Measurements from ENCODE around the gene ASTN2.

ASTN2 gene

DNA sequence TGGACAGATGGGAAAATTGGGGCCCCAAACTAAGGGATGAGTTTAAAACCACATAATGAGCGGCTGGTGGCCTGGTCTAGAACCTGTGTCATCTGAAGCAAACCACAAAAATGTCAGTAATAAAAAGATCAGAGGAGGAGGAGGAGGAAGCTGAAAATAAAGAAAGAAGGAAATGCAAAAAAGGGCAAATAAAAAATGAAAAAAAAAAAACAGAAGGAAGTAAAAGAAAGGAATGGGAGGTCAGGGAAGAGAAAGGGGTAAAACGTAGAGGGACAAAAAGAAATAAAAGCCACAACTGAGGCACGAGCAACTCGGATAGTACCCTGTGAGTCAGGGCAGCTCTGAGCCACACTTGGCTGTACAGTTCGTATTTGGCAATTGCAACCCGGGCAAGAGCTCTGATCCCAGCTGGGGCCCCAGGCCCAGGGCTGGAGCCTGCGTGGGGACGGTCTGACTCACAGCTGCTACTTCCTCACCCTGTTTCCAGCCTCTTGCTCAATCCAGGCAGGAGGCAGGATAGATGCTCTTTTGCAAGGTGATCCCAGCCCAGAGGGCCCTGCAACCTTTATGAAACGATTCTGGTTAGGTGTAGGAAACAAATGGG lies 865.7 kb downstream of the ASTN2 start:
- no peak overlapping the region for H3K4me3 ChIP-seq (ENCODE audit: low read depth, low read length)
- TF ChIP-seq, protein P1, sequence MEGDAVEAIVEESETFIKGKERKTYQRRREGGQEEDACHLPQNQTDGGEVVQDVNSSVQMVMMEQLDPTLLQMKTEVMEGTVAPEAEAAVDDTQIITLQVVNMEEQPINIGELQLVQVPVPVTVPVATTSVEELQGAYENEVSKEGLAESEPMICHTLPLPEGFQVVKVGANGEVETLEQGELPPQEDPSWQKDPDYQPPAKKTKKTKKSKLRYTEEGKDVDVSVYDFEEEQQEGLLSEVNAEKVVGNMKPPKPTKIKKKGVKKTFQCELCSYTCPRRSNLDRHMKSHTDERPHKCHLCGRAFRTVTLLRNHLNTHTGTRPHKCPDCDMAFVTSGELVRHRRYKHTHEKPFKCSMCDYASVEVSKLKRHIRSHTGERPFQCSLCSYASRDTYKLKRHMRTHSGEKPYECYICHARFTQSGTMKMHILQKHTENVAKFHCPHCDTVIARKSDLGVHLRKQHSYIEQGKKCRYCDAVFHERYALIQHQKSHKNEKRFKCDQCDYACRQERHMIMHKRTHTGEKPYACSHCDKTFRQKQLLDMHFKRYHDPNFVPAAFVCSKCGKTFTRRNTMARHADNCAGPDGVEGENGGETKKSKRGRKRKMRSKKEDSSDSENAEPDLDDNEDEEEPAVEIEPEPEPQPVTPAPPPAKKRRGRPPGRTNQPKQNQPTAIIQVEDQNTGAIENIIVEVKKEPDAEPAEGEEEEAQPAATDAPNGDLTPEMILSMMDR (IDR thresholded peaks at IDR 0.05; ENCODE audit: low read depth, low read length), result no peak

DNA sequence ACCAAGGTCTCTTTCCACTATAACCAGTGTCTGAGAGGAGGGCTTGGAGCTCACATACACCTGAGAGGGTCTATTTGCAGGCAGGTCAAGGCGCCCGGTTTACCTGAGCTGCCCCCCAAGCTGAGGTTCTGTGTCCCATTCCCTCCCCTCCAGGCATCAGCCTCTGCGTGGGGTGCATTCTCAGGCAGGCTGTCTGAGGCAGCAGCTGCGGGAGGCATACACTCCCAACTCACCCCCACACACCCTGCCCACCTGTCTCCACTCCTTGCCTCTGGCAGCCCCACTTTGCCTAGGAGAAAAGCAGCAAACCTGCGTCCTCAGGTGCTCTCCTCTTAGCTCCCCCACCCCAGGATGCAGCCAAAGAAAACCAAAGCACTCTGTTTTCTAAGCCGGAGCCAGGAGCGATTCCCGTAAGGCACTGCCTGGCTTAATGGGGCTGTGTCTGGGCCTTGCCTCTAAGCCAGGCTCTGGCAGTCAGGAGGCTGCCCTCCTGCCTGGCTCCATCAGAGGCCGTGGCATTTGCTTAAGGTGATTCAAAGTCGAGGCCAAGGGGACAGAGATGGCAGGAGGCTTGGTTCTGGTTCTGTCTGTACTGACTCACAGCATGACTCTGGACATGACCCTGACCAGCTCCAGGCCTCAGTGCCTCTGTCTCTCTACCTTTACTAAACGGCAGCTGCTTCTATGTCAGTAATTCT lies 867.0 kb downstream of the ASTN2 start:
- TF ChIP-seq, protein P1 (IDR thresholded peaks at IDR 0.05; ENCODE audit: low read depth, low read length), result no peak
- H3K4me3 ChIP-seq (ENCODE audit: low read depth, low read length), result no peak overlapping the region

DNA sequence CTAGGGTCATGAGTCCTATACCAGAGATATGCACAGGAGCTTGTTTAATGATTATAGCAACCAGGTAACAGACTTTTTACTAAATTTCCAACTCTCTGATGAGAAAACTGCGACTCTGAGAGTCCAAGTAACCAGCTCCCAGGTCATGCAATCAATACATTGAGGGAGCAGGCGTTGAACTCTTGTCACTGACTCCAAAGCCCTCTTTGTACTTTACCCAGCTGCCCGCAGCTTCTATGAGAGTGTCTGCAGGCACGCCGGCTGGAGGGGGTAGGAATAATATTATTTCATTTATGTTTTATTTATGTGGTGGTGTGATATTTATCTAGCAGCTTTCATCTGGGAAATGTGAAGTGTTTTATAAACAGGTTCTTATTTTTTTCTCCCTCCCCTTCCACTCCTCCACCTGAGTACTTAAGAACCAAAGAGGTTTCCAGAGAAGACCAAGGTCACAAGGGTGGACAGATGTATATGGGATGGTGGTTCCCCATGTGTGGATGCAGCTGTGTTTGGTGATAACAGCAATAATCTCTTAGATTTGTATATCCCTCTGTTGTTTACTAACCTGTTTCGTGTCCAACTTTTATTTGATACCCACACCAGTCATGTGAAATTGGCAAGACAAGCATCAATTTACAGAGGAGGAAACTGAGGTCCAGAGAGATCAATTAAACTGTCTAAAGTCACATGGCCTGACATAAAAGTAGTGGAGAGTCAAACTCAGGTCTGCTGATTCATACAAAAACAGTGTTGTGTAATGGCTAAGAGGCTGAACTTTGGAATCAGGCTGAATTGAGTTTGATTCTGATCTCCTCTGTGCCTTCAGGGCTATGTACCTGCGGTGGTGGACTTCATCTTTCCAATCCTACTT lies 867.9 kb downstream of the ASTN2 start:
- H3K4me3 ChIP-seq (ENCODE audit: low read depth, low read length), result no peak overlapping the region
- TF ChIP-seq, protein P1 (IDR thresholded peaks at IDR 0.05; ENCODE audit: low read depth, low read length), result no peak

DNA sequence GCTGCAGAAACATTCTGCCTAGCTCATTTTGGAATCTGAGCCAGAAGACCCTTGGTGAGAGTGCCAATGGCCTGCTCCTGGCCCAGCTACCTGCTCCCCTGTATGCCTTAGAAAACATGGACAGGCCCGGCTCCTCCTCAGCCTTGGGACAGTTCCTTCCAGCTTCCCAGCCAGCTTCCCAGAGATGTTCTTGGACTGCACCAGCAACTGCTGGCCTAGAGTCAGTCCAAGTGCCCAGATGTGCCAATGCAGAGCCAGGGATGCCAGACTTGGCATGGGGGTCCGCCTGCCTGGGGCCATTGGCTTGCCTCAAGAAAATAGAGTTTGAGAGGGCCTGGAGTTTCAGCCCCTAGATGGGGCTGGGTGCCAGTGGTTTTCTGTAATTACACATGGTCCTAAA lies 870.0 kb downstream of the ASTN2 start:
- H3K4me3 ChIP-seq (ENCODE audit: low read depth, low read length), result no peak overlapping the region

DNA sequence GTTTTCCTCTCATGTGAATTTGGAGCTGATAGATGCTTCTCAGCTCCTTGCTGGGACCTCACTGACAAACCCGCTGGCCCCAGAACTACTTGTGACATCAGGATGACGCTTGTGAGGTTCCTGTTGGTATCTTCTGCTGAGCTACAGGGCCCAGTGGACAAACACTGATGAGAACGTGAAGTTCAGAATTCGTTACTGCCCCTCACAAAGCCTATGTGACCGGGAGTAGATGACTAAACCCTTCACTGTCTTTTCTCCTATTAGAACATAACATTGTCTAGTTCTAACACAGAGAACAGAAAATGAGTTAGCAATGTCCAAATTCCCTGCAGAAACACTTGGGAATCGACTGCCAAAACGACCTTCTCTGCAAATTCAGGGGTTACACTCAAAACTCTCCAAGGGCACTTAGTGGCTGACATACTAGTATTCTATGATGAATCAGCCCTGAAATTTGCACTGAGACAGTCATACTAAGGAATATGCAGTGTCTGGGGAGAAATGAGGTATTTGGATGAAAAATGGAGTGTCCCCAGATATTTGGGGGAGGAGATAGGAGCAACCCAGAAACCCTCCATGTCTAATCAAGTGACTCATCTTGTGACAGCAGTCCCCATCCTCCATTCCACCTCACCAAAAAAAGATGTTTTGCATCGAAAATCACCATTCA lies 871.0 kb downstream of the ASTN2 start:
- no peak overlapping the region for H3K4me3 ChIP-seq (ENCODE audit: low read depth, low read length)
- TF ChIP-seq, protein P1 (IDR thresholded peaks at IDR 0.05; ENCODE audit: low read depth, low read length), result no peak

More for the DNA sequence above, 870.0 kb downstream of the ASTN2 start:
- TF ChIP-seq, protein P1 (IDR thresholded peaks at IDR 0.05; ENCODE audit: low read depth, low read length), result no peak

DNA sequence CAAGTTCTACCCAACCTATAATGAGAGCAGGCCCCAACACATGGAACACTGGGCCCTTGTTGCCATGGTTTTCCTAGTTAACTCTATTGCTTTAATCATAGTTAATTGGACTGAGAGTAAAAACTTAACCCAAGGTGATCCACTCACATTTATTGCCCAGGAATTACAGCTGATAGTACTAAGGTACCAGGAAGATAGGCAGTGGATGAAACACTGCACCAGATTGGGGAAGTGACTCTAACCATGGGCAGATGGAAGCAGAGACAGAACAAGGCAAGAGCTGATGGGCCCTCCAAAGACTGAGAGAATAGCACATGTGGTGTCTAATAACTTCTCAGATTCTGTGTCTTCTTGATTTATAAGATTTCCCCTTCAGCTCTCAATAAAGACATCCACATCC lies 873.5 kb downstream of the ASTN2 start:
- no peak overlapping the region for H3K4me3 ChIP-seq (ENCODE audit: low read depth, low read length)
- TF ChIP-seq, protein P1 (IDR thresholded peaks at IDR 0.05; ENCODE audit: low read depth, low read length), result no peak
